HG02973 (cell line): ENCODE data around the gene BARX1.
"Not testable (repeated sequence)": the region's sequence is repeated elsewhere in the genome, so short reads cannot be mapped to it uniquely, and the experiment has no call there.

Experiments
- ATAC-seq: cut with Tn5 transposase; IDR thresholded peaks from one replicate; pipeline ENCODE4 v1.9.1; 2021; ENCODE audit warnings: moderate library complexity; ENCODE audit not compliant: unreplicated experiment

Gene BARX1

DNA sequence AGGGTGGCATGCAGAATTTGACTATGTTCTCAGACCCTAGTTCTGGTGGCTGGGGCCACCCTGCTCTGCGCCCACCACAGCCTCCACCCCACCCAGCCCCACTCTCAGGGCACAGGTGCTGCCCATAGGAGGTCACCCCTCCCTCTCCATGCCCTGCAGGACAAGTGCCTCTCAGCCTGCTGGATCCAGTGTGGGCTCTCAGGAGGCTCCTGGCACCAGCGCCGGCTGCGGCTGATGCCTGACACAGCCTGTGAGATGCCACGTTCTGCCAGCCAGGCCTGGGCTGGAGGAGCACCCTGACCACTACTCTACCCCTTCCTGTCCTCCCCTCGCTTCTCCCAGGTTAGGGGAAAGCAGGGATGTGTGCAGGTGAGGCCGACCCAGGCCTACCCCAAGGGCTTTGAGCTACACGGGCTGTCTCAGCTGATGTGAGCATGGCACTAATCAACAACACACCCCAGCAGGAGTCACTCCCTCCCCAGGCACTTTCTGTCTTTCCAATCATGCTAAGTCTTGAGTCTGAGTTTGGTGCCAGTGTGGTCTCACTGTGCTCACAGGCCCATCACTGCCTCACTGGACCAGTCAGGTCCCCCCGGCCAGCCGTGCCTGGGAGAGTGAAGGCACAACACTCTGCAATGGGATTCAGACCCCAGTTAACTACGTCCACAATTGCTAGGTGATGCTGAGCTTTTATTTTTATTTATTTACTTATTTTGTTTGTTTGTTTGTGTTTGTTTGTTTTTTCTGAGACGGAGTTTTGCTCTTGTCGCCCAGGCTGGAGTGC, 12.1 kb upstream of the BARX1 start:
- no peak for ATAC-seq

DNA sequence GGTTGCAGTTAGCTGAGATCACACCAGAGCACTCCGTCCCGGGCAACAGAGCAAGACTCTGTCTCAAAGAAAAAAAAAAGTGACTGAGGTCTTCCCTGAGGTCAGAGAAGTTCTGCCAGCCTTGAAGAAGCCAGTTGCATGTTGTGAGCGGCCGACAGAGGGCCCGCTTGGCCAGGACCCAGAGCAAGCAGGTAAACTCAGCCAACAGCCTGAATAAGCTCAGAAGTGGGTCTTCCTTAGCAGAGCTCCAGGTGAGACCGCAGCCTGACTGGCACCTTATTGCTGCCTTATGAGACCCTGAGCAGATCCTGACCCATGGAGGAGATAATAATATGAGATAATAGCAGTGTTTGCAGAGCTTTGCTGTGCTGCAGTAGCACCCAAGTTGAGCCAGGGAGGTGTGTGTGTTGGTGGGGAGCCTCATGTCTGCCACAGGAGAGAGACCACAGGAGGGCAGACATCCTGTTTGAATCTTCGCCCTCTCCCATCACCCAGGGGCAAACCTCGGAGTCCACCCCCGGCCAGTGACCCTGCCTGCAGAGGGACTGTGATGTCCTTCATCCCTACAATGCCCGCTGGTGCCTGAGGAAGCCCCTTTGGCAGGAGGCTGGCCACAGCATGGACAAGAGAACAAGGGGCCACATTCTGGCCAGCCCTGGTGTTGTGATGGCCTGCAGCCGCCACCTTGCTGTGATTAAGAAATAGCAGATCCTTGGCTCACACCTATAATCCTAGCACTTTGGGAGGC, 10.8 kb upstream of the BARX1 start:
- ATAC-seq = no peak

DNA sequence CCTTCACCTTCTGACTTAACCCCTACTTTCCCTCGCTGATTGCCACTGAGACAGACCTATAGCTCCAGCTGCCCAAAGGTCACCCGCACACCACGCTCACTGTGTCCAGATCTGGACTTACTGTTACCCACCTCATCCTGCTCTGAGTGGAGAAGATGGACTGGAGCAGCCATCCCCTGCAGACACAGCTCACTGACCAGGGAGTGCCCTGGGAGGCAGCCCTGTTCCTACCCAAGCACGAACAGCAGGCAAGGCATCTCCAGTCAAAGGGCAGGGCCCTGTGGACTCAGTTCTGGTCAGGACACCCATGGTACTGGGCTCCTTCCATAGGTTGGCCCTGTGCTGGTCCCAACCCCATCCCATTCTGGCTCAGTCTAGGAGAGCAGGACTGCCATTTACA, 9.5 kb upstream of the BARX1 start:
- no peak for ATAC-seq

DNA sequence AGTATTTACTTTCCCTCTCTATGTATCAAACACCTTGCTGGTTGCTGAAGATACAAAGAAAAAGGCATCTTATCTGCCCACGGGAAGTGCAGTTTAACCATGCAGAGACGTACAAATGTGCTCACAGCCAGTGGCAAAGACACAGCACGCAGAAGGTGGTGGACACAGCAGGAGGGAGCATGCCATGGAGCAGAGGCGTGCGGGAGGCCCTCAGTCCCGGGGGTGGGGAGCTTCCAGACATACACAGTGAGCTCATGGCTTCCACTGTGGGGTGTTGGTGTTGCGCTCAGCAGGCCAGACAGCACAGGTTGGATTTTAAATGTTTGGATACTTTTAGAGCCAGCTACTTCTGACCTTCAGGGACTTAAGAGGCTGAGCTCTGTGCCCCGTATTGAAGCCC, 8.8 kb upstream of the BARX1 start:
- ATAC-seq = no peak

DNA sequence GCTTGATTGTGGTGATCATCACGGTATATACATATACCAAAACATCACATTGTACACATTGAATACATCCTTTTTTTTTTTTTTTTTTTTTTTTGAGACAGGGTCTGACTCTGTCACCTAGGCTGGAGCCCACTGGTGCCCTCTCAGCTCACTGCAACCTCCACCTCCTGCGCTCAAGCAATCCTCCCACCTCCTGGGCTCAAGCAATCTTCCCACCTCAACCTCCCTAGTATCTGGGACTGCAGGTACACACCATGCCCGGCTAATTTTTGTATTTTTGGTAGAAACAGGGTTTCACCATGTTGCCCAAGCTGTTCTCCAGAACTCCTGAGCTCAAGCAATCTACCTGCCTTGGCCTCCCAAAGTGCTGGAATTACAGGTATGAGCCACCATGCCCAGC, 8.3 kb upstream of the BARX1 start:
- ATAC-seq = not testable (repeated sequence)

DNA sequence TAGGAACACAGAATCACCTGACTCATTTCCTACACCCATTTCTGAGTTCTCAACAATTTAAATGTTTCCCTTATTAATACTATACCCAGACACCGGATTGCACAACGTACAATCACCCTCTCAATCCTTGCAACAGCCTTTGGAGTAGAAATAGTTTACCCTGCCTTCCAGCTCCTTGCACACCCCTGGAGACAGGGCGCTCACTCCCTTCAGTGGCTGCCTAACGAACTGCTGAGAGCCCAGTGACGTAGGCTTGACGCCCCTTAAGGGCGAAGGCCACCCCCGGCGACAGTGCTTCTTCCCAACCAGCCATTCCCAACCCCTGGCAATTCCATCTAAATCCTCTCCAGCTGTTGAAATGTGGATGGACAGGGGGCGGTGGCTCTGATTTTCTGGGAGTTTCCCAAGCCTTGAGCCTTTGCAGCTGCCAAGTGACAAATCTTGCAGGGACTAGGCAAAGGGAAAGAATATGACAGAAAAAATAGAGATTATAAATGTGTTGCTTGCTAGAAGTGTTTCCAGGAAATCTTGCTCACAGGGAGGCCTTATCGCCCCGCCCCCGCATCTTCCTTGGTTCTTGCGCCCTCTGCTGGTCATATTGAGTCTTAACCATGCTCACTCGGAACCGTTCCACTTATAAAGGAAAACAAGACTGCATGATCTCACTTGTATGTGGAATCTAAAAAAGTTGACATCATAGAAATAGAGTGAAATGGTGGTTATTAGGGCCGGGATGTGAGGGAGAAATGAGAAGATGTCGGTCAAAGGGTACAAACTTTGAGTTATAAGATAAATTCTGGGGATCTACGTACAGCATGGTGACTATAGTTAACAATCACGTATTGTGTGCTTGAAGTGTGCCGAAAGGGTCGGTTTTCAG, 7.6 kb upstream of the BARX1 start:
- ATAC-seq = peak; percentile 58

DNA sequence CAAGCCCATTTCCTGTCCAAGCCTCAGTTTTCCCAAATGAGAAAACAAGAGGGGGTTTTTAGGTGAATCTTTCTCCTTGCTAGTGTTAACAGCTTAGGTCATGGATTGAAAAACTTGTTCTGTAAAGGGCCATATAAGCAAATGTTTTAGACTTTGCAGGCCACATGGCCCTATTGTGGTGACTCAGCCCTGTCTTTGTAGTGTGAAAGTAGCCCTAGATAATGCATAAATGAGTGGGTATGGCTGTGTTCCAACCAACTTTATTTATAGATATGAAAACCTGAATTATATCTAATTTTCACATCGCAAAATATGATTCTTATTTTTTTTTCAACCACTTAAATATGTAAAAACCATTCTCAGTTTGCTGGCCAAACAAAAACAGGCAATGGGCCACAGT, 6.9 kb upstream of the BARX1 start:
- ATAC-seq = no peak

DNA sequence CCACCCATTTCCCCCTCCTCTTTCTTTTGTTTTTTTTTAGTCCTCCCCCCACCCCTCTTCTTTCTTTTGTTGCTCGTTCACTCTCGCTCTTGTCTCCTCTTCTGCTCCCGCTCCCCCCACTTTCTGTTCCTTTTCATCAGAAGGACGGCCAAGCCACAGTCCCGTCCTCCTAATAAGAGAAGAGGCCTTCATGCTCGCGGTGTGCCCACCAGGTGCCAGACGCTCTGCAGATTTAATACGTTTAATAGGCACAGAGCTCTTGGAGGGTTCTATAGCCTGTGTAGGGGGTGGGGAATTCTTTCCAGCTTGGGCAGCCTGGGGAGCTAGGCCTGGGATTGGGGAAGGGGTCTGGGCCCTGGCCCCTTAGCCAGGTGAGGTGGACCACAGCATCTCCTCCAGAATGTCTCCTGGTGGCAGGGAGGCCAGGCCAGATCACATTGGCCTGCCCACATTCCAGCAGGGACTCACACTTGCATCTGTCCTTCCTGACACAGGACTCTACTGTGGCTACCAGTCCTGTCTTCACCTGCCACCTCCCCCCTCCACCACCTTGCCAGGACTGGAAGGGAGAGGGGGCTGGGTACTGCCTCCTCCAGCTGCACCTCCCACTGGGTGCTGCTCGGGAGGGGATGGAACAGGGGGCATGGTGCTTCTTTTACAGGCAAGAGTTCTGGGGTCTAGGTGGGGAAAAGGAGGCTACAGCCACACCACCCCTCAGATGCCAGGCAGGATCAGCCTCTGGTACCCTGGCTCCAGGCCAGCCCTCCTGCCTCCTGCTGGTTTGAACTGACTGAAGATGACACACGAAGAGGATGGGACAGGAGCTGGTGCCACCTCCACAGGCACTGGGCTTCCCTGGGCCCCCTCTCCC, 6.1 kb upstream of the BARX1 start:
- no peak for ATAC-seq

DNA sequence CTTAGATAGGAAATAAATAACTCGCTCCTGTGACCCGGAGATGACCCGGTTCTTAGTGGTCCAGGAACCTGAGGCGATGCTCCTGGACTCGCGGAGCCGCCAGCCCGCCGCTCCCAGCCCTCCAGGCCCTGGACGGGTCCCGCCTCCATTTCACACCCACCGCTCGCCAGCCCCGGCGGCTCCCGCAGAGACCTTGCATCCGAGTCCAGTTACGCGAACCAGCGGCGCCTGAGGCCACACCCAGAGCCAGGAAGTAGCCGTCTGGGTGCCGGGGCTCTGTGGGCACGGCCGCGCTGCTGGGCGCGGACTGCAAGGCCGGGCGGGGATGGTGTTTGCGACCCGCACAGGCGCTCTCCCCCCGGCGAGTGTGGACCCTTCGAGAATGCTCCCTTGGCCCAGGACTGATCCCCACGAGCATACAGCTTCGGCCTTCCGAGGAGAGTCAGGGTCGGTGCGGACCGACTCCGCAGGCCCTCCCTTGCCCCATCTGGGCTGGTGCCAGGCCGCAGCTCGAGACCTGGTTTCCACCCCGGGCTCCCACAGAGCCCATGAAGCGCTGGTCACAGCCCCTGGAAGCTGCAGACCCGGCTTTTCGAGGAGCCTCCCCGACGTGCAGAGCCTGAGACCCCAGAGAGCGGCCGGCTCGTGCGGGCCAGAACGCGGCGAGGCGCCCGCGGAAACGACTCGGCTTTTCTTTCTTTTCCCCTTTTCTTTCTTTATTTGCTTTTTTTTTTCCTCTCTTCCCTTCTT, 5.2 kb upstream of the BARX1 start:
- no peak for ATAC-seq

DNA sequence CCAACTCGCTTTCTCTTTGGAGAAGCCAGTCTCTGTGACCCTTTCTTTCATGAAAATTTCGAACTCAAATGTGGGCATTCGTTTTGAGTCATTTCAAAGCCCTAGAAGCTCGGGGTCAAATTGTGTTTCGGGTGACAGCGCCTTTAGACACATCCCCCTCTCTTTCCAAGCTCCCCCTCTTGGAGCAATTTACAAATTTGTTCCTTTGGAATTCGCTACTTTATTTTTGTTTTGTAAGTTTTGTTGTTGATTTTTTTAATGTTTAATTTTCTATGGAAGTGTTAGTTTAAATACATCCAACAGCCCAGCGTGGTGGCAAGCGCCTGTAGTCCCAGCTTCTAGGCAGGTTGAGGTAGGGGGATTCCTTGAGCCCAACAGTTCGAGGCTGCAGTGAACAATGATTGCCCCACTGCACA, 4.6 kb upstream of the BARX1 start:
- no peak for ATAC-seq

DNA sequence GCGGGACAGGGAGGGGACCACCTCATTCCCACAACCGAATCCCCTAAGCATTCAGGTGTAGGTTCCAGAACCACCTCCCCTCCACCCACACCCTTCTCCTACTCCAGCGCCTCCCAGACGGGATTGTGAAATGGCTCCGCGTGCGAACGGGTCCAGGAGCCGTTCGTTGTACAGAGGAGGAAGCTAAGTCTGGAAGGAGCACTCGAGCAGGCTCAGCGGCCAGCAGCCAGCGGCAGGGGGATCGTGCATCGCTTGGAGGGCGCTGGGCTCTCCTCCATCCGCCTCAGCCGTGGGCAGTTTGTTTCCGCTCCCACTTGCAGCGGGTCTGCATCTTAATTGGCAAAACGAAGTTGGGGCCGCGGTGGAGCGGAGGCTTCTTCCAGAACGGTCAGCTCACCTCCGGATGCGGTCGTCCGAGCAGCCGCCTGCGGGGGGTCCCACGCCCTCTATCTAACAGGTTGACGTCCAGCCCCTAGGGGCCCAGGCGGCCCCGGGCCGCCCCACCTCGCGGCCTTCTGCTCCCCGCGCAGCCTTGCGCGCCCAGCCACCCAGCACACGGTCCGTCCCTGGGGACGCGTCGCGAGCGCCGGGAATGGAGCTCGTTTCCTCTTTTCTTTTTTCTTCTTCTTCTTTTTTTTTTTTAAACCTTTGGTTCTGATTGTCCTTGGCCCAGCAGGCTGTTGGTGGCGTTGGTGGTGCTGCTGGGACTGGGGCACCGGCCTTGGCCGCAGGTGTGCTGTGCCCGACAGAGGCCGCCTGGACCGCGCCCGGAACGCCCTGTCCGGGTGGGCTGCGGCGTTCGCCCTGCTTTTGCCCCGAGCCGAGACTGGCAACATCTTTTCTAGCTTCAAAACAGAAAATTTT, 3.9 kb upstream of the BARX1 start:
- ATAC-seq = no peak

DNA sequence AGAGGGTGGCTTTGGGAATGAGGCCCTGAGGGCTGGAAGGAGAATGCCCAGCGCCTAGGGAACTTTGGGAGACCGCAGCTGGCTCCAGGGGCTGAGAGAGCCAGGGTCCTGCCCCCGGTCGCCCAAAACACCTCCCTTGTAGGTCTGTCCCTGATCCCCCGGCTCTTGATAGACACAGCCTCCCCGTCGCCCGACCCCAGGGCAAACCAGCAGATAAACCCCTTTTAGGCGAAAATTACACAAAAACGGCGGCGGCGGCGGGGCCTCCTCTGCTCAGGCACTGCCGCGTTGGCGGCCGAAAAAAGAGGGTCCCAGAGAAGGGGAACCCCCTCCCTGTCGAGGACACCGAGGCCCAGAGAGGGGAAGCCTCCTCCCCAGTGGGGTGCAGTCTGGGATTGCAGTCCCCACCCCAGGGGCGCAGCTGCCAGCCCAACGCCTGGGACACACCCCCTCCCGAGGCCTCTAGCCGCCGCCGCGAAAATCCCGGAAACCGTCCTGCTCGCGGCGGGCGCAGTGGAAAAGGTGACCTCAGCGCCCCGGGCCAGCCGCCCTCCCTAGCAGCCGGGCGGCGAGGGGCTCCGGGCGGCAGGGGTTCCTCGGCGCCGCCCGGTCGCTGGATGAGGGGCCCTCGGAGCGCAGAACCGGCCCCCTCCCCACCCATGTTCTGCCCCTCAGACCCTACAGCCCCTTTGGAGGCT, 3.1 kb upstream of the BARX1 start:
- no peak for ATAC-seq

DNA sequence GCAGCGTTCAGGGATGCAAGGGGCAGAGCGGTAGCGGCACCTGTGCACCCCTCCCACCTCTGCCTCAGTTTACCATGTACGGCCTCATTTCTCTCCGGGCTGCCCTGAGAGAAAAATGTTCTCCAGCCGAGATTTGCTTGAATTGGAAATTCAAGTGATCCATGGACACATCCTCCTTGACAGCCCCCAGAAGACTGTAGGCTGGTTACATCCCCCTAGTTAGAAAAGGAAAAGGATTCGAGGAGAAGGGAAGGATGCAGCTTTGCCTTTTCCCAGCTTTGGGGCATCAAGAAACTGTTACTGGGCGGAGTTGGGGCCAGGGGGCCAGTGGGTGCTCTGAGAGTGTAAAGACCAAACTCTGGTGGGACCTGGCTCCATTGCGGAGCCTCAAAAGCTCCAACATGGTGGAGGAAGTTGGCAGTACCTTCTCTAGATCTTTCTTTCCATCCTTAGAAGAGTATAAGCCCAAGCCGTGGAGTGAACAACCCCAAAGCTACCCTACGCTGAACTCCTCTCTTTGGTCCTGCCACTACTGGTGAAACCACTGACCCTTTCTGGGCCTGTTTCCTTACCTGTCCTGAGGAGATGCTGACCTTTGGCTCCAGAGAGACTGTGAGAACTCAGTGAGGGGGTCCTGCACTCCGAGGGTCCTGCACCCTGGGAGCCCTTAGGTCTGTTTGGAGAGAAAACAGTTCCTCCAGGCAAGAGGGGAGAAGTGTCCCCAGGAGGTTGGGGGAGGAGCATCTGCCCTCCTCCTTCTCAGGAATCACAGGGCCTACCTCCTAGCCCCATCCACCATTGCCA, 1.0 kb upstream of the BARX1 start:
- ATAC-seq = no peak

DNA sequence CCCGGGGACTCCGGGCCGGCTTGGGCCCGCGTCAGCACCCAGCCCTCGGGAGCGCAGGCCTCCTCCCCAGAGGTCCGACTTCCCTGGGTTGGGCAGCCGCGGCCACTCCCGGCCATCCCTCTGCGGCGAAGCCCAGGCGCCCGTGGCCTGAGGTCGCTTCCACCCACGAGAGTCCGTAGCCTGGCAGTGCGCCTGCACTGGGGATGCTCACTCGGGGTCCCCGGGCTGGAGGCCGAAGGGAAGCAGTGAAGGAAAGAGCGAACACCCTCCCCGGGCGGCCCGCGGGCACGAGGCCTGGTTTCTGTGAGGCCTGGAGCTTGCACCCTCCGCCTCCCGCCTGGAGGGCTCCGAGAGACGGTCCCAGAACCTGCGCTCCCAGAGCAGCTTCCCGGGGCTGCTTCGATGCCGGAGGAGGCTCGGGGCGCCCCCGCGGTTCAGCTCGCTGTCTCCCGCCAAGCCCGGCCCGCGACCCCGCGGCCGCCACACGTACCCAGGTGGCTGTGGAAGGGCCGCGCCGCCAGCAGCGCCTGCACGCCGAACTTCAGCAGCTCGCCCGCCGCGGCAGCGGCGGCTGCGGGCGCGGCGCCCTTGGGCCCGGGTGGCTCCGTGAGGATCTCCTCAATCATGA, 607 bp downstream of the BARX1 start:
- no peak for ATAC-seq

DNA sequence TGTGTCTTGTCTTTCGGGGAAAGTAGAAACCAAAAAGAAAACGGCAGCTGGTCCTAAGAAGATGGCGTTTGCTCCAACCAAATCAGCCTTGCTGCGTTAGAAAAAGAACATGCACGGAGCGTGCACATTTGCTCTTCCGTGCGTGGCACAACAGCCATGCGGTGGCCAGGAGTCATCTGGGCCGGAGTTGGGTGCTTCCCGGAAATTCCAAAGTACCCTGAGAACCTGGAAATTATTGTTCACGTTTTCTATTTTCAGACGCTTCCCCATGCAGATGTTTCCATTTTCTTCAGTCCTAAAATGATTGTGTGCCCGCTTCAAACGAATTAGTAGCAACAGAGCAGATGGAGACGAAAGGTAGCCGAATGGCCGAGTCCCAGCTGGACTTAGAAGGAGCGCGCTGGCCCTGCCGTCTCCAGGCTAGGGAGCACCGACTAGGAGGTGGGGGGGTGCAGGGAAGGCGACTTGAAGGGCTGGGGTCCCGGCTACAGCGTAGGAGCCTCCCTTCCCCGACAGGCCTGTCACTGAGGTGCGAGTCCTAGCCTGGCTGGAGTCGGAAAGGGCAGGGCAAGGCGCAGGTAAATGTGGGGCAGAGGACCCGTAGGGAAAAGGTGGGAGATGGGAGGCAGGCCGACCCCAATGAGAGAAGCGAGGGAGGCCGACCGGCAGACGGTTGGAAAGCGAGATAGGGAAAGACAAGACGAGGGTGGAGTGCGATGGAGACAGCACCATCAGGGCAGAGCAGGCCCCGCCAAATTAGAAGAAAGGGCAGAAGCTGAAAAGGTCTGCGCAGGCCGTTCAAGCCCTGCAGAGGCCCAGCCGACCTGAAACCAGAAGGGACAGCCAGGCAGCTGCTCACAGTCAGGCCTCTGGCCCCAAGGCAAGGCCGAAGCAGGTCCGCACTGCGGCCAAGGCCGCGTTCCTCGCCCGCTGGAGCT, 1.4 kb downstream of the BARX1 start:
- ATAC-seq = no peak
